GM18951 (cell line): Measurements from ENCODE around the gene TMEM120A.

Experiments used
- POLR2A ChIP-seq: IDR thresholded peaks from 4 replicates; pipeline ENCODE4 v1.6.1; 2011; ENCODE audit warnings: mild to moderate bottlenecking; ENCODE audit not compliant: insufficient read length, insufficient read depth; ENCODE audit errors: extremely low read depth
- in situ Hi-C: fragments of 300-500 bp; cut with MboI; formaldehyde crosslinking; loops from one replicate; pipeline ENCODE4 v1.12.0; 2022; ENCODE audit warnings: low sequenced_read_pairs, mixed read lengths, inconsistent platforms; ENCODE audit not compliant: unreplicated experiment

Gene TMEM120A

GRCh38 chr7:75981453-75982305 lies 12.7 kb downstream of the TMEM120A start:
- in situ Hi-C loops = no loop called here
- no peak for TF ChIP-seq POLR2A

- TF ChIP-seq POLR2A = no peak
- in situ Hi-C loops = no loop called here
Measured at GRCh38 chr7:75981203-75981452, 13.3 kb downstream of the TMEM120A start.

GRCh38 chr7:75980430-75981202 lies 13.8 kb downstream of the TMEM120A start:
- in situ Hi-C loops = no loop called here
- no peak for TF ChIP-seq POLR2A

GRCh38 chr7:75979759-75980429 lies 14.5 kb downstream of the TMEM120A start:
- TF ChIP-seq POLR2A = no peak
- in situ Hi-C loops = no loop called here

- in situ Hi-C loops = no loop called here
- no peak for TF ChIP-seq POLR2A
Measured at GRCh38 chr7:75977743-75978142, 16.7 kb downstream of the TMEM120A start.

GRCh38 chr7:75971961-75972763 lies 22.2 kb downstream of the TMEM120A start:
- TF ChIP-seq POLR2A = no peak
- in situ Hi-C loops = no loop called here

GRCh38 chr7:75971309-75971960 lies 23.0 kb downstream of the TMEM120A start:
- in situ Hi-C loops = no loop called here
- TF ChIP-seq POLR2A = no peak

- TF ChIP-seq POLR2A = no peak
- in situ Hi-C loops = no loop called here
Measured at GRCh38 chr7:75969704-75970498, 24.5 kb downstream of the TMEM120A start.

GRCh38 chr7:75969182-75969581 lies 25.2 kb downstream of the TMEM120A start:
- in situ Hi-C loops = no loop called here
- TF ChIP-seq POLR2A = no peak

GRCh38 chr7:75968561-75969001 lies 25.8 kb downstream of the TMEM120A start:
- TF ChIP-seq POLR2A = no peak
- in situ Hi-C loops = no loop called here

GRCh38 chr7:75968012-75968411 lies 26.4 kb downstream of the TMEM120A start:
- TF ChIP-seq POLR2A = no peak
- in situ Hi-C loops = no loop called here

- no peak for TF ChIP-seq POLR2A
Measured at GRCh38 chr7:75967487-75967997, 26.9 kb downstream of the TMEM120A start.

GRCh38 chr7:75967055-75967454 lies 27.3 kb downstream of the TMEM120A start:
- TF ChIP-seq POLR2A = no peak

More at GRCh38 chr7:75967487-75967997, 26.9 kb downstream of the TMEM120A start:
- in situ Hi-C loops = no loop called here

More at GRCh38 chr7:75967055-75967454, 27.3 kb downstream of the TMEM120A start:
- in situ Hi-C loops = no loop called here
